NCI-H1930 (cell line): ENCODE measurements around the gene ARL5B.

ENCODE experiments used
- DNase-seq, 2 experiments: peaks; one replicate each; lab custom pipeline; 2025; lab: John Stamatoyannopoulos, UW

Gene ARL5B

GRCh38 chr10:18703521-18703920 lies 44.3 kb downstream of the ARL5B start:
- DNase-seq: no peak

DNA sequence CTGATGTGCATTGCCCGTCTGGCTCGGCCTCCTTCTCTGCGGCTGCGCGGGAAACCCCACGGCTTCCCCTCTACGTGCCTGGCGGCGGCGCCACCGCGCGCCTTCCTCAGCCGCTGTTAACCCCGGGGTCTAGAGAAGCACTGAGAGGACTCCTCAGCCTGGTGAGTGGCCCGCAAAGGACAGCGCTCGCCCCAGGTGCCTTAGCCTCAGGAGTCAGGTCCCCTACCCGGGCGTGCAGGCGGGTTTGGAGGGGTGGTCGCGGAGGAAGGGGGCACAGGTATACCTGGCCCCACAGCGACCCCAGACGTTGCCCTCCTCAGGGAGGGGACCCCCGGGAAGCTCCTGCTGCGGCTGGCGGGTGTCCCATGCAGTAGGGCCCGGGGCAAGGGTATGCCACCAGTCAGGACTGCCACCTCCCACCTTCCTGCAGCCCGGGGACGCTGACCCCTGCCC lies 51.0 kb downstream of the ARL5B start:
- no peak for DNase-seq

GRCh38 chr10:18713077-18713476 lies 53.8 kb downstream of the ARL5B start:
- DNase-seq: no peak

DNA sequence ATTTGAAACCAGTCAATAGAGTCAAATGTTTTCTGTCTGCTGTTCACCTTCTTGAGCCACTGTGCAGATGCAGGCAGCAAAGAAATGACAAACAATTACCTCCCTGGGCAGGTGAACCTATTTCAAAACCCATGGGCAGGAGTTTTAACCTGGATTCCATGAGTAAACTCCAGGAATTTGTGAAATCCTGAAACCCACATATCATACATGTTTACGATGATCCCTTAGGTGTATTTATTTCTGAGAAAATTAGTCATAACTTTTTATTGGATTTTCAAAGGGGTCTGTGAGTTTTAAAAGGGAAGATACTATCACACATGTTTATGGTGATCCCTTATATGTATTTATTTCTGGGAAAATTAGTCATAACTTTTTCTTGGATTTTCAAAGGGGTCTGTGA lies 59.8 kb downstream of the ARL5B start:
- no peak for DNase-seq

- no peak for DNase-seq
Observed at GRCh38 chr10:18719811-18720210, 60.6 kb downstream of the ARL5B start.

GRCh38 chr10:18721067-18721466 lies 61.8 kb downstream of the ARL5B start:
- no peak for DNase-seq

DNA sequence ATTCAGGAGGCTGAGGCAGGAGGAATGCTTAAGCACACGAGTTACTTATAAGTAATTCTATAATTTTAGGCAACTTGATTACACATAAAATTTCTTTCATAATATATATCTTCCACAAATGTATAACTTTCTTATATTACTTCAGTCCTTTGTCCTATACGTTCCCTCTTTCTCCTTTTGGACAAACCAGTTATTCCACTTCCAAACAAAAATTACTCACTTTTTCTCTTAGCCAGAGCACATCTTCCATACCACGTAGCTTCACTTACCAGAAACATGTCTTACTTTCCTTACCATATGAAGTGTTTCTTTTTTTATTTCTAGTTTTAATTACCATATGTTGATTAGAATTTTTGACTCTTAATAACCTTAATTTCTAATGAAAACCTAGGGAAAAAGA lies 64.6 kb downstream of the ARL5B start:
- no peak for DNase-seq
